ENCODE measurements around the gene USP49.

DNA sequence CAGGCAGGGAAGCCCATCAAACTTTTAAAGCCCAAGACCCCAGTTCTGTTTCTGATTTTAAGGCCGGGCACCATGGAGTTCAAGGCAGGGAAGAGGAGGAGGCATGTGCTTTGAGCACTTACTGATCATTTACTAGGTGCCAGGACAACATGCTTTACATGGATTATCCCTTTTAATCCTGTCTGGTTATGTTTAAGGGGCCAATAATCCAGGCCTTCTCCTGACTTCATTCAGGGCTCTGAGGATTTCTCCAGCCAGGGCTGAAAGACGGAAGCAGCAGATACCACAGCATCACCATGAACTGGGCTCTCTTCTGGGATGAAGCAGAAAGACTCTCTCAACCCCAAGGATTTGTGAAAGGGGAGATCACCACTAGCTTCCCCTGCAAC is 42.3 kb upstream of the USP49 start:
- no peak for TF ChIP-seq POLR2A (IDR thresholded peaks at IDR 0.05; ENCODE audit: low read depth, low read length)
- TF ChIP-seq TAF1 (IDR thresholded peaks at IDR 0.05; ENCODE audit: borderline replicate concordance, low read depth, low read length) = no peak

Measured in GM12892 (cell line).